ENCODE measurements around the gene DHRS7B. TPM values are rescaled to one million over a fixed set of nuclear protein-coding genes. Genes with fewer than 3 reads are reported as not detected.

The DHRS7B gene
- total RNA-seq, 1 donor from 2014 or later, result 28.2 TPM

DNA sequence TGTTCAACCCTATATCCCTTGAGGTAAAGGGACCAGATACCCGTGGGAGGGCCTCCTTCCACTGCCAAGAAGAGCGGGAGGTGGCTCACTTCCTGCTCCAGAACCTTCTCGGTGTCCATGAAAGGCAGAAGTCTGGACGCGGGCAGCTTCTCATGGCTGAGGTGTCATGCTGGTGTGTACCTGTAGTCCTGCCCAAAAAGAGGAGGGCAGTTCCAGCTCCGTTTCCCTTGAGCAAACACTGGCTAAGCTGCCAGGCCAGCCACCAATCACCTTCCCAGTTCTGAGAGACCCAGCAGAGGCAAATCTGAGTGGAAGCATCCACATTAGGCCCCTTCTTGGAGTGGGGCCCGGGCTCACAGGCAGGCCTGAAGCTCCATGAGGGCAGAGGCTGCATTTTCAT is 81.6 kb downstream of the DHRS7B start:
- no peak for DNase-seq (ENCODE audit: low read depth)
- TF ChIP-seq CTCF (IDR thresholded peaks at IDR 0.05; ENCODE audit: insufficient read depth, low read length, poor library complexity, severe bottlenecking), result no peak
- H3K27me3 ChIP-seq (ENCODE audit: control insufficient read depth, insufficient read depth, low read length), result no peaks in the 10 kb centered on the region
- no peaks in the 10 kb centered on the region for H3K36me3 ChIP-seq (ENCODE audit: control insufficient read depth, insufficient read depth, low read length)
- H3K4me3 ChIP-seq (ENCODE audit: low read depth, low read length), result no peak overlapping the region

GRCh38 chr17:21209511-21210175 is 82.9 kb downstream of the DHRS7B start:
- TF ChIP-seq CTCF (IDR thresholded peaks at IDR 0.05; ENCODE audit: insufficient read depth, low read length, poor library complexity, severe bottlenecking), result no peak
- Histone ChIP-seq H3K27me3 (ENCODE audit: control insufficient read depth, insufficient read depth, low read length) (no peaks in the 10 kb centered on the region), H3K36me3 (ENCODE audit: control insufficient read depth, insufficient read depth, low read length) (no peaks in the 10 kb centered on the region), H3K4me3 (ENCODE audit: low read depth, low read length) (no peak overlapping the region)
- DNase-seq (ENCODE audit: low read depth), result peak; percentile 16

DNA sequence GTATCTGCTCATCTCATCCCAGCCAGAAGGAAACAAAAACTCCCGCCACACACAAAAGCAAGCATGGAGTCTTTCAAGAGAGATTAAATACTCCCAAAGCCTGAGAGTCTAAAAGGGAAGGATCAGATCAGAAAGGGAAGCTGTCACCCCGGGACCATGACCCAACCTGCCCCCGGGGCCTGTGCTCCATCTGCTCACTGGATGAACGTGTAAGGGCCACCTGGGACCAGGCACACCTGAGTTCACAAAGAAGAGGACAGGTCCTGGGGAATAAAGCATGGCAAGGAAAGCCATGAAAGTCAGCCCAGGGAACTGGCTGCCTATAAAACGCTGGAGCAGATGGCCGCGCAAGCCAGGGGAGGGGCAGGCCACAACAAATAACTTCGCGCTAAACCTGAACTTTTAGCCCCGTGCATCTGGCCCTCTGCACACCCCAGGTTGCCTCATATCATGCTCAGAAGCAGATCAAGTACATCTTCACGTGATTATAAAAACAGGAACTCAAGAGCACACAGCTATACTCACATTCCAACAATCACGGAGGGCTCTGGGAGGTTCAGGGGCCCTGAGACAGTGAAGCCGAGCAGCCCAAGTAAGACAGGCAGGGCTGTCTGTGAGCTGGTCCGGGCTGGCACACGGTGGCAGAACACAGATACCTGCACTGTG is 83.8 kb downstream of the DHRS7B start:
- H3K4me3 ChIP-seq (ENCODE audit: low read depth, low read length), result no peak overlapping the region
- H3K36me3 ChIP-seq (ENCODE audit: control insufficient read depth, insufficient read depth, low read length), result no peaks in the 10 kb centered on the region
- no peaks in the 10 kb centered on the region for H3K27me3 ChIP-seq (ENCODE audit: control insufficient read depth, insufficient read depth, low read length)
- no peak for DNase-seq (ENCODE audit: low read depth)
- no peak for TF ChIP-seq CTCF (IDR thresholded peaks at IDR 0.05; ENCODE audit: insufficient read depth, low read length, poor library complexity, severe bottlenecking)

- H3K27me3 ChIP-seq (ENCODE audit: control insufficient read depth, insufficient read depth, low read length), result no peaks in the 10 kb centered on the region
- DNase-seq (ENCODE audit: low read depth), result no peak
- no peak overlapping the region for H3K4me3 ChIP-seq (ENCODE audit: low read depth, low read length)
- TF ChIP-seq CTCF (IDR thresholded peaks at IDR 0.05; ENCODE audit: insufficient read depth, low read length, poor library complexity, severe bottlenecking), result no peak
- no peaks in the 10 kb centered on the region for H3K36me3 ChIP-seq (ENCODE audit: control insufficient read depth, insufficient read depth, low read length)
Measured at GRCh38 chr17:21211825-21212479, 85.2 kb downstream of the DHRS7B start.

- TF ChIP-seq CTCF (IDR thresholded peaks at IDR 0.05; ENCODE audit: insufficient read depth, low read length, poor library complexity, severe bottlenecking), result no peak
- no peak for DNase-seq (ENCODE audit: low read depth)
- Histone ChIP-seq H3K27me3 (ENCODE audit: control insufficient read depth, insufficient read depth, low read length) (no peaks in the 10 kb centered on the region), H3K4me3 (ENCODE audit: low read depth, low read length) (peak overlapping the region; percentile 76), H3K36me3 (ENCODE audit: control insufficient read depth, insufficient read depth, low read length) (no peaks in the 10 kb centered on the region)
Measured at GRCh38 chr17:21212826-21213637, 86.3 kb downstream of the DHRS7B start.

All from kidney epithelial cell (primary cell).